Astrocyte (in vitro differentiated cells and primary cell): ENCODE measurements around the gene PCBP3. TPM values are rescaled to one million over a fixed set of nuclear protein-coding genes. Genes with fewer than 3 reads are reported as not detected.

ENCODE experiments used
- DNase-seq: peaks from one replicate; pipeline ENCODE4 v3.0.0-alpha.2; 2010; ENCODE audit warnings: low read depth
- FAIRE-seq: peaks from 2 replicates; lab custom pipeline; 2011; peaks lifted over from hg19 to GRCh38; lab: Jason Lieb, UNC
- H2AFZ ChIP-seq: 2 replicates; pipeline ENCODE4 v1.6.0; 2012; ENCODE audit warnings: low read depth, low read length, inconsistent platforms
- H3K27ac ChIP-seq: 2 replicates; pipeline ENCODE4 v1.5.1; 2011; ENCODE audit warnings: low read depth, low read length, inconsistent platforms
- H3K27me3 ChIP-seq: 2 replicates; pipeline ENCODE4 v1.6.0; 2011; ENCODE audit warnings: low read length, inconsistent platforms; ENCODE audit not compliant: insufficient read depth
- H3K36me3 ChIP-seq: 2 replicates; pipeline ENCODE4 v1.5.1; 2011; ENCODE audit warnings: low read length, inconsistent platforms; ENCODE audit not compliant: insufficient read depth
- H3K4me1 ChIP-seq: 2 replicates; pipeline ENCODE4 v1.5.1; 2011; ENCODE audit warnings: low read length, inconsistent platforms; ENCODE audit not compliant: insufficient read depth
- H3K4me2 ChIP-seq: 2 replicates; pipeline ENCODE4 v1.6.0; 2012; ENCODE audit warnings: low read length, inconsistent platforms
- H3K4me3 ChIP-seq: 2 replicates; pipeline ENCODE4 v1.5.1; 2011; ENCODE audit warnings: low read depth, mild to moderate bottlenecking, low read length, inconsistent platforms; ENCODE audit not compliant: insufficient read depth
- H3K79me2 ChIP-seq: 2 replicates; pipeline ENCODE4 v1.6.0; 2012; ENCODE audit warnings: mild to moderate bottlenecking, low read length, inconsistent platforms; ENCODE audit not compliant: insufficient read depth
- H3K9ac ChIP-seq: 2 replicates; pipeline ENCODE4 v1.6.0; 2012; ENCODE audit warnings: mild to moderate bottlenecking, low read length, inconsistent platforms
- H3K9me3 ChIP-seq: 2 replicates; pipeline ENCODE4 v1.5.1; 2012; ENCODE audit warnings: low read depth, mild to moderate bottlenecking, low read length, inconsistent platforms; ENCODE audit not compliant: insufficient read depth
- H4K20me1 ChIP-seq: 2 replicates; pipeline ENCODE4 v1.6.0; 2012; ENCODE audit warnings: low read length, inconsistent platforms; ENCODE audit not compliant: insufficient read depth
- H3K27ac Mint-ChIP-seq: one replicate; pipeline ENCODE4 v1.8.0; 2021; ENCODE audit warnings: mild to moderate bottlenecking, mixed read lengths; ENCODE audit not compliant: unreplicated experiment
- H3K27me3 Mint-ChIP-seq: one replicate; pipeline ENCODE4 v1.8.0; 2021; ENCODE audit warnings: low read depth, mixed read lengths; ENCODE audit not compliant: unreplicated experiment
- H3K36me3 Mint-ChIP-seq: one replicate; pipeline ENCODE4 v1.8.0; 2021; ENCODE audit warnings: low read depth, mixed read lengths; ENCODE audit not compliant: unreplicated experiment
- H3K4me1 Mint-ChIP-seq: one replicate; pipeline ENCODE4 v1.8.0; 2021; ENCODE audit warnings: low read depth, mixed read lengths; ENCODE audit not compliant: unreplicated experiment
- H3K4me3 Mint-ChIP-seq: one replicate; pipeline ENCODE4 v1.8.0; 2021; ENCODE audit warnings: mild to moderate bottlenecking, moderate library complexity, mixed read lengths; ENCODE audit not compliant: unreplicated experiment
- H3K9me3 Mint-ChIP-seq: one replicate; pipeline ENCODE4 v1.8.0; 2021; ENCODE audit warnings: mild to moderate bottlenecking, mixed read lengths; ENCODE audit not compliant: unreplicated experiment
- EZH2 ChIP-seq: IDR thresholded peaks from 2 replicates; pipeline ENCODE4 v1.6.1; 2012; ENCODE audit warnings: mild to moderate bottlenecking, low read length, inconsistent platforms; ENCODE audit not compliant: insufficient read depth
- total RNA-seq: library from RNA; stranded (reverse); gene quantifications from 2 replicates; pipeline ENCODE4 v1.2.1, GENCODE V29; 2021
- TF ChIP-seq, protein P1 (sequence below): IDR thresholded peaks from 2 replicates; pipeline ENCODE4 v1.5.1; 2011; ENCODE audit warnings: low read depth, mild to moderate bottlenecking, inconsistent platforms, low read length, moderate library complexity; ENCODE audit not compliant: insufficient read depth

Gene PCBP3
- total RNA-seq, 1 donor from 2014 or later: 1.8 TPM

DNA sequence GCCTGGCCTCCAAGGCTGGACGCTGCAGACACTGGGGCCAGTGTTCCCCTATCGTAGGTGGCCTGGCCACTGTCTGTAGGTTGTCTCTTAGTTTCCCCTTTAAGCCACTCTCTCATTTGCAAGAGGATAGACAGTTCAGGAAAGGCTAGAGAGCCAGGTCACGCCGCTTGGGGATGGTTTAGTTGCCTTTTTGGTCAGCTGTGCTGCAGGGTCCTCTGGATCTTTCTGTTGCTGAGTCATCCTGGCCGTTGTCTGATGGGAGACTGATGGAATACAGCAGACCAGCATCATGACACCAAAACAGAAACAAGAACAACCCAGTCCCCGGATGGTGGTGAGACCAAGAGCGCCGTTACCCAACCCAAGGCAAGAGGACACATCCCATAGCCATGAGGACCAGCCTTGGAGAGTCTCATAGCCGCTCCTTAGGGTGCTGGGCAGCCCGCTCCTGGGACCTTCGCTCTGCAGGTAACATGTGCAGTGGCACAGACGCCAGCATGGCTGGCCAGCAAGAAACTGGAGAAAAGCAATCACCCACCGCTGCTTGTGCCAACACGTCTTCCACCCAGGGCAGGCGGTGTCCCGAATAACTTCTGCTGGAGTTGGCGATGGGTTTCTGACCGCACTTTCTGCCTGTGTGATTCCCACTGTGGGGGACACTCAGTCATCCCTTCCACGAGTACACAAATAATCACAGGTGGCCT lies 258.9 kb downstream of the PCBP3 start:
- no peak overlapping the region for H3K4me3 ChIP-seq
- TF ChIP-seq, protein P1, sequence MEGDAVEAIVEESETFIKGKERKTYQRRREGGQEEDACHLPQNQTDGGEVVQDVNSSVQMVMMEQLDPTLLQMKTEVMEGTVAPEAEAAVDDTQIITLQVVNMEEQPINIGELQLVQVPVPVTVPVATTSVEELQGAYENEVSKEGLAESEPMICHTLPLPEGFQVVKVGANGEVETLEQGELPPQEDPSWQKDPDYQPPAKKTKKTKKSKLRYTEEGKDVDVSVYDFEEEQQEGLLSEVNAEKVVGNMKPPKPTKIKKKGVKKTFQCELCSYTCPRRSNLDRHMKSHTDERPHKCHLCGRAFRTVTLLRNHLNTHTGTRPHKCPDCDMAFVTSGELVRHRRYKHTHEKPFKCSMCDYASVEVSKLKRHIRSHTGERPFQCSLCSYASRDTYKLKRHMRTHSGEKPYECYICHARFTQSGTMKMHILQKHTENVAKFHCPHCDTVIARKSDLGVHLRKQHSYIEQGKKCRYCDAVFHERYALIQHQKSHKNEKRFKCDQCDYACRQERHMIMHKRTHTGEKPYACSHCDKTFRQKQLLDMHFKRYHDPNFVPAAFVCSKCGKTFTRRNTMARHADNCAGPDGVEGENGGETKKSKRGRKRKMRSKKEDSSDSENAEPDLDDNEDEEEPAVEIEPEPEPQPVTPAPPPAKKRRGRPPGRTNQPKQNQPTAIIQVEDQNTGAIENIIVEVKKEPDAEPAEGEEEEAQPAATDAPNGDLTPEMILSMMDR: no peak
- no peak for TF ChIP-seq EZH2
- H3K27ac Mint-ChIP-seq: no peak overlapping the region

DNA sequence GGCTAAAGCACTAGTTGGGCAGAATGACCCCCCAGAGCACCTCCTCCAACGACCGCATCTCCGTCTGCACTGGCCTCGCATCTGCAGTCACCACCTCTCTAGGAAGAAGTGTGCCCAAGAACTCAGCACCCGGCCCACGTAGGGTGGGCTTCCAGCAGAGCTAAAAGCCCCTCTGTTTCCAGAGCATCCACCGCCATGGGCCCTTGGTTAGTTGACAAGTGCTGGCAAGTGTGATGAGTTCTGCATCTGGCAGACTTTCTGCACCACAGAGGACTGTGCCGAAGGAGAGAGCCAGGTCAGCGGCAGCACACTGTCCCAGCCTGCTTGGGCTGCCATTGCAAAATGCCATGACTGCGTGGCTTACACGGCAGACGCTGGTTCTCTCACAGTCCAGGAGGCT lies 261.7 kb downstream of the PCBP3 start:
- TF ChIP-seq, protein P1: no peak
- TF ChIP-seq EZH2: no peak
- no peaks in the 10 kb centered on the region for H3K27me3 ChIP-seq
- no peak overlapping the region for H3K4me3 Mint-ChIP-seq

More for the DNA sequence above, 258.9 kb downstream of the PCBP3 start:
- DNase-seq: no peak
- H3K36me3 Mint-ChIP-seq: peaks cover 3% of the 10 kb centered on the region
- Histone ChIP-seq H3K4me1 (no peaks in the 10 kb centered on the region), H3K27ac (no peak overlapping the region), H4K20me1 (no peaks in the 10 kb centered on the region), H2AFZ (no peak overlapping the region), H3K27me3 (no peaks in the 10 kb centered on the region), H3K36me3 (no peaks in the 10 kb centered on the region), H3K9me3 (no peaks in the 10 kb centered on the region), H3K9ac (no peak overlapping the region), H3K79me2 (no peaks in the 10 kb centered on the region), H3K4me2 (no peak overlapping the region)
- H3K9me3 Mint-ChIP-seq: peaks cover 11% of the 10 kb centered on the region
- no peak for FAIRE-seq
- H3K27me3 Mint-ChIP-seq: peaks cover 57% of the 10 kb centered on the region
- H3K4me3 Mint-ChIP-seq: no peak overlapping the region
- peaks cover 2% of the 10 kb centered on the region for H3K4me1 Mint-ChIP-seq

DNA sequence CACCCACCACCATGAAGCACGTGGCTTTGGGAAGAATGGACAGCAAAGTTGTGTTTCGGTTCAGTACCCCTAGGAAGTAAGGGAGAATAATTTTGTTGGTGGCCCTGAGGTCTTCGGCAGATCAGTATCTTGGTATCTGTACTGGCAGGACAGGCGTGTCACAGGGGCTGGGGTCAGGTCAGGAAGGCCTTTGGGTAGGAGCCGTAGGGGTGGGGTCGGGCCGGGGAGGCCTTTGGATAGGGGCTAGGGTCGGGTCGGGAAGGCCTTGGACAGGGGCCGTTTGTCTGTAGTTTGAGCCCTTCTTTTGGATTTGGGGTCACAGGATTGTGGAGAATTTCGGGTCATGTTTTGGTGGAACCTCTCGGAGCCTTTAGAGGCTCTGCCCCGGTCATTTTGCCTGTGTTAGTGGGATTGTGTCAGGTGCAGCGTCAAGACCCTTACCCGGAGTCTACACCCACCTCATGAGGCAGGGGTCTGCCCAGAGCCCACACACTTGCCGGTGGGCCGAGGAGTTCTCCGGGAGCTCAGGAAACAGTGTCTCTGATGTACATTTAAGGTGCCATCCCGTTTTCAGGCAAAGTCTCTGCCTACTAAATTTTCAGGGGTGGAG lies 262.8 kb downstream of the PCBP3 start:
- H4K20me1 ChIP-seq: no peaks in the 10 kb centered on the region
- H3K36me3 ChIP-seq: no peaks in the 10 kb centered on the region
- H3K4me2 ChIP-seq: no peak overlapping the region
- Mint-ChIP-seq H3K9me3 (peaks cover 11% of the 10 kb centered on the region), H3K27me3 (peaks cover 44% of the 10 kb centered on the region), H3K36me3 (peaks cover 3% of the 10 kb centered on the region), H3K4me3 (no peak overlapping the region), H3K4me1 (peaks cover 2% of the 10 kb centered on the region), H3K27ac (no peak overlapping the region)
- FAIRE-seq (no peak), DNase-seq (no peak)
- no peak overlapping the region for H3K27ac ChIP-seq
- H3K4me3 ChIP-seq: no peak overlapping the region
- H3K4me1 ChIP-seq: peaks cover 2% of the 10 kb centered on the region
- H3K9me3 ChIP-seq: no peaks in the 10 kb centered on the region
- no peak overlapping the region for H2AFZ ChIP-seq
- no peak overlapping the region for H3K9ac ChIP-seq
- TF ChIP-seq EZH2: no peak
- TF ChIP-seq, protein P1: no peak
- H3K79me2 ChIP-seq: no peaks in the 10 kb centered on the region
- H3K27me3 ChIP-seq: no peaks in the 10 kb centered on the region

More for the DNA sequence above, 261.7 kb downstream of the PCBP3 start:
- FAIRE-seq: no peak
- Mint-ChIP-seq H3K27me3 (peaks cover 42% of the 10 kb centered on the region), H3K9me3 (peaks cover 11% of the 10 kb centered on the region), H3K36me3 (peaks cover 3% of the 10 kb centered on the region), H3K27ac (no peak overlapping the region), H3K4me1 (peaks cover 2% of the 10 kb centered on the region)
- Histone ChIP-seq H3K9me3 (no peaks in the 10 kb centered on the region), H3K36me3 (no peaks in the 10 kb centered on the region), H3K79me2 (no peaks in the 10 kb centered on the region), H3K9ac (no peak overlapping the region), H4K20me1 (no peaks in the 10 kb centered on the region), H2AFZ (no peak overlapping the region), H3K4me1 (peaks cover under 1% of the 10 kb centered on the region), H3K27ac (no peak overlapping the region), H3K4me3 (no peak overlapping the region), H3K4me2 (no peak overlapping the region)
- no peak for DNase-seq
